GM19238 (cell line): ENCODE results near the gene PAX2.
A peak's percentile ranks its signal among the peaks of the same experiment; 100 is the strongest.

Experiments
- DNase-seq: peaks from one replicate; pipeline ENCODE4 v3.0.0; 2011; ENCODE audit warnings: low spot score; ENCODE audit not compliant: insufficient read length

Gene PAX2

DNA sequence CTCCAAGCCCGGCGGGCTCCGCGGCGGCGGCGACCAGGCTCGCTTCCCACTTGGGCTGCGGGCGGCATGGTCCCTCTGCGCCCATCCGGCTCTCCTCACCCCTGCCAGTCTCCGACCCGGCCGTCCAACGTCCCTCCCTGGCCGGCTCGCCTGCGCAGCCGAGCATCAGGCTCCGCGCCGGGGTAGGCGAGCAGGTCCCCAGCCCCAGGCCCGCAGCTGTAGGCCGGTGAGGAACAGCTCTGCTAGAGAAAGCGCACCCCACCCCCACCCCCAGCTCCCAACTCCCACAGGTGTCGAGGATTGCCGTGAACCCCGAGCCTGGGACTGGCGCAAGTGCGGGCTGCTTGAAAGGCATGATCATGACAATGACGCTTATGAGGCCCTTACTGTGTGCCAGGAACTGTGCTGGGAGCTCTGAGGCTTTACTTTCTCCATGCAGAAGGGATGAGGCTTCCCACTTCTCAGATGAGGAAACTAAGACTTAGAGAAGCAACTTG is 20.8 kb upstream of the PAX2 start:
- no peak for DNase-seq

GRCh38 chr10:100725071-100725471 is 20.3 kb upstream of the PAX2 start:
- no peak for DNase-seq

- no peak for DNase-seq
These were observed 19.4 kb upstream of the PAX2 start for GRCh38 chr10:100725869-100726426.

- no peak for DNase-seq
These were observed 17.6 kb upstream of the PAX2 start for GRCh38 chr10:100727808-100728207.

GRCh38 chr10:100728928-100729861 is 16.2 kb upstream of the PAX2 start:
- no peak for DNase-seq

DNA sequence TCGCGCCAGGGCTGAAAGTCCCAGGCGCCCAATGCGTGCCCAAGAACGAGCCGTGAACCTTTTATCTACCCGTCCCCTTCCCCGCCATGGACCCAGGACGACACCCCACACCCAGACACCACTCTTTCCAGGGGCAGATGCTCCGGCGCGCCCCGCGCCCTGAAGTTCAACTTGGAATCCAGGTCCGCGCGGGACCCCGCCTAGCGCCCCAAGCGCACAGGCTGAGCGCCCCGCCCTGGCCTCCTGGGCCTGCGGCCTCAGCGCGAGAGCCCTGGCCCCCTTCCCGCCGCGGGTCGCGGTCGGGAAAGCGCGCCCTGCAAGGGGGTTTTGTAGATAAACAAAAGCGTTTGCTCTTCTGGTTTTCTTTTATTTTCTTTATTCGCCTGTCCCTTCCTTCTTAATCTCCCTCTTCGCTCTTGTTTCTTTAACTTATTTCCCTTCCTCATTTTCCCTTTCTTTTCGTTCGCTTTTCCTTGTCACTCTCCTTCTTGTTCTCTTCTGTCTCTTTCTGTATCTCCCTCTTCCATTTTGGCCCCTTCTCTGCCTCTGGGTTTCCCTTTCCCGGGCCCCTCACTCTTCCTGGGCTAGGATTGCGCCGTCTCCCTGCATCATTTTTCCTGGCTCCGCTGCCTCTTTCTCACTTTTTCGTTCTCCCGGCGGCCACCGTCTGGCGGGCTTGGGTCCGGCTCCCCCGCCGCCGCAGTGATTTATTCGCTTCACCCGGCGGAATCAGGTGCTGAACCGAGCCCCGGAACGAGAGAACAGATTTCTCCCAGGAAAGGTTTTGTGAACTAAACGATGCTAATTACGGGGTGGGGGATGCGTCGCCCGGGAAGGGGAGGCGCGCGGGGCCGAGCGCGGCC is 15.3 kb upstream of the PAX2 start:
- DNase-seq: no peak

GRCh38 chr10:100730725-100731406 is 14.5 kb upstream of the PAX2 start:
- peak; percentile 70 for DNase-seq

DNA sequence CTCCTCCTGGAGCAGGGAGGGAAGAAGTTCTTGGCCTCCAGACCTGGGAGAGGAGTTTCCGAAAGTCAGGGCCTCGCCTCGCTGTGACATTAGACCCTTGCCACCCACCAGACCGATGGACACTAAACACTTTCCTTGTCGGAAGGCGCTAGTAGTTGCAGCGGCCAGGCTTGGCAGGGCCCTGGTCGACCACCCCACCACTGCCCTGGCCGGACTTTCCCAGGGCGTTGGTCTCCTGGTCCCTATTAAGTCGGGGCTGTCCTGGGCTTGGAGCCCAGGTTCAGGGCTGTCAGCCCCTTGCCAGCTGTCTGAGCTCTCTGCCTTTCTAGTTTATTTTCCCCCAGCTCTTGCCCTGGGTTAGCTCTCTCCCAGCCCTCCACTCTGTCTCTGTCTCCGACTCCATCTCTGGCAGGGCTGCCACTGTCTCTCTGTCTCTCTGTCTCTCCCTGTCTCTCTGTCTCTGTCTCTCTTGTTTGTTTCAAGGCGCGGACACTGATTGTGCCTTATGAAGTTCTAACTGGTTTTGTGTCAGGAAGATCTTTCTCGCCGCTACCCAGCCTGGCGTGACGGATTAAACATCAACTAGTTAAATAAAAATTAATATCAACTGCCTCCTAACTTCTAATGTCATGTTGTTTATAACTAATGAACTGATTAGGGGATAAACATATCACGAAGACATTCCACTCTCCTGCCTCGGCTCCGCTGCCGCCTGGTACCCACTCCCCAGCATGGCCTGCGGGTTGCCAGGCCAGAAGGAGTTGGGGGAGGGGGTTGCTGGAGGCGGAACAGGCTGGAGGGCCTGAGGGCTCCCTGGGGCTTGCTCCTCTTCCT is 13.8 kb upstream of the PAX2 start:
- DNase-seq: no peak

GRCh38 chr10:100732241-100732596 is 13.2 kb upstream of the PAX2 start:
- DNase-seq: no peak

GRCh38 chr10:100733329-100733728 is 12.1 kb upstream of the PAX2 start:
- no peak for DNase-seq

DNA sequence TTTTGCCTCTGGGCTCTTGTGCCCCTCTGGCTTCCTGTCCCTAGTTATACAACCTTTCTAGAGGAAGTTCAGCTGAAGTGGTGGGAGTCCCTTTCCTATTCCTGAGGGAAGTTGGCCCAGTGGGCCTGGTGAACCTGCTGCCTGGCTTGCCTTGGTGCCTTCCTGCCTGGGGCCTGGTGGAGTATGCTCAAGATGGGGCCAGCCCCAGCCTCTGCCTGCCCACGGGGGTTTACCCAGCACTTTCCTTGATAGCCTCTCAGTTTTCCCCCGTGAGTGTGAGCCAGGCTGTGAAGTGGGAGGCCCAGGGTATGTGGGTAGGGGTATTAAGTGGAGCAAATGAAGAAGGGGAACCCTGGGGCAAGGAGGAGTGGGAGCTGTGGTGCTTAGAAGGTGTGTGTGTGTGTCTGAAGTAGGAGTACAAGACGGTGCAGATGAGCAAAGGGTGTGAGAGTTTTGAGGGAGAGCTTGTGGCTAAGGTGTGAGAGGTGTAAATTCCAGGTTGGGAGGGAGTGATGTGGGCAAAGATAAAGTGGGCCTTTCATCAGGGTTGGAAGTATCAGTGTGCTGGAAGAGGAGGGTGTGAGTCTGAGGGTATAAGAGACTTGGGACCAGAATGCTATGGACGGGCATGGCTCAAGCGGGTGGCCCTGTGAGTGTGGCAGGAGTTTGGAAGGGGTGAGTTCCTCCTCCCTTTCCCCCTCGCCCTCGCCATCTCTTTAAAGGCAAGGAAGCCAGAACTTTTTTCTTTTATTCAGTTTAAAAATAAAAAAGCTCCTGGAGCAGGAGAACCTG is 10.9 kb upstream of the PAX2 start:
- DNase-seq: no peak

- DNase-seq: no peak
These were observed 10.4 kb upstream of the PAX2 start for GRCh38 chr10:100735087-100735336.

DNA sequence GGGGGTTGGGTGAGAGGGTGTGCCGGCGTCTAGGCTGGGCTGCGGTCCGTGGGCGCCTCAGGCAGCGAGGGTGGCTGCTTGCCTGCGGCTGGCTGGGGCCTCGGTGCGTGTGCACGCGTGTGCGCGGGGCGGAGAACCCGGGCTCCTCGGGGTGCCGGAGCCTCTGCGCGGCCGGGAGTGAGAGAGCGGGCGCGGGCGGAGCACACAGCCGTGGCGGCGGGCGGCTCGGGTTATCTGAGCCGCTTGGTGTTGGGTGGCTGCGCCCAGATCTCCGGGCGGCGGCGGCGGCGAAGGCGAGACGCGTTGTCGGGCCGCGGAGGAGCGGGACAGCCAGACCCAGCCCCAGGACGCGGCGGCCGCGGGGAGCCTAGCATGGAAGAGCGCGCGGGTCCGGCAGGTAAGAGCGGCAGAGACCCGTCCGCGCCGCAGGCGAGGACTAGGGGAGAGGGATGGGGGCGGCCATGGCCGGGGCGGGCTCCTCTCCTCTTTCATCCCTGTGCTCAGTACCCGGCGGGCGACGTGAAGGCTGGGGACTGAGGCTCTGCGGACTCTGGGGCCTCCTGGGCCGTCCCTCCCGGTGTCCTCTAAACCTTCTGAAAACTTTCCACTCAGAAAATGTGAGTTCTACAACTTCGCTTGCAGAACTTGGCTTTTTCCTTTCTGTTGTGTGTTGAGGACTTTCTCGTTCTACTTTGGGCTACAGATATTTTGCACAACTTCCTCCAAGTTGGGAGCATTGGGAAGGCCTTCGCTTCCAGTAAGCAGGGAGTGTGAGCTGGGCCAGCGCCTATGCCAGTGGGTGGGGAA is 9.8 kb upstream of the PAX2 start:
- no peak for DNase-seq

- no peak for DNase-seq
These were observed 9.1 kb upstream of the PAX2 start for GRCh38 chr10:100736144-100736808.

DNA sequence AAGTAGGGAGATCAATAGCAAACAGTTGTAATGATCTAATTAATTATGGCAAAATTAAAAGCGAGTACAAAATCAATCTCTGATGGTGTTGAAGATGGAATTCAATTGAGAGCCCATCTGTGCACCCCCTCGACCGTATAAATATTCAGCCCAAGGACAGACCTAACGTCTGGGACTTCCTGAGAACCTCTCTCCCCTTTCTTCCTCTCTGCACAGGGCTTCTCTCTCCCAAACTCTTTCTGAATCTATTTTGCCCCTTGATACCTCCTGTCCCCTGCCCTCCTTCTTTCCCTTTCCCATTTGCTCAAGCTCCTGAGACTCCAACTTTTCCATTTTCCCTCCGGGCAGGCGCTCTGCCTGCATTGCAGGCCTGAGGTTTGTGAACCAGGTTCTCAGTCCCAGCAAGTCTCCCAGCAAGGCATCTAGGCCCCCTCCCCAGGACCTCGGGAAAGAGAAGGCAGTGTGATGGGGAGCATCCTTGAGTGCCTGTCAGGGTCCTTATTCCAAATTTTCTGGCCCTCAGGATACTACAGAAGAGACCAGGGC is 8.5 kb upstream of the PAX2 start:
- DNase-seq: no peak

GRCh38 chr10:100737355-100738054 is 7.9 kb upstream of the PAX2 start:
- no peak for DNase-seq

GRCh38 chr10:100738055-100738827 is 7.1 kb upstream of the PAX2 start:
- DNase-seq: no peak
